Measurements from ENCODE around the gene ITPKB. TPM values are rescaled to one million over a fixed set of nuclear protein-coding genes. Genes with fewer than 3 reads are reported as not detected.

Gene ITPKB
- total RNA-seq, 1 donor from 2014 or later = 1.6 TPM

- H3K27ac Mint-ChIP-seq = peak overlapping the region; percentile 48
- peaks cover 6% of the 10 kb centered on the region for H3K27me3 Mint-ChIP-seq (ENCODE audit: insufficient read depth, low read depth)
Observed at GRCh38 chr1:226685196-226685820, 53.8 kb downstream of the ITPKB start.

DNA sequence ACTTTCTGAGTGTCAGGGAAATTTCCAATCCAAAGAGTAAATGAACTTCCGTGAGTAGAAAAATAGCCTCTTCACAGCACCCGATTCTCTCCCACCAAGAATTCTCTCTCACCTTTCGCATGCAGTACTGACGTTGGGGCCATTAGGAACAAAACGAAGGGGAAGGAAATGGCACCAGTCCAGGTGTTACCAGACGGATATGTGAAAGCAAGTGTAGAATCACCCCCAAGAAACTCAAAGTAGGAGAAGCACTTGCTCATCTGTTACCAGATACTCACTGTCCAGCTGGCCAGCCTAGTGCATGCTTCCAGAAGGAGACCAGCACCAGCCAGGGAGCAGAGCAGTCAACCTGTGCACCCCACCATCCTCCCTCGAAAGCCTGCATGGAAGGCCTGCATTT, 55.1 kb downstream of the ITPKB start:
- Mint-ChIP-seq H3K4me3 (no peak overlapping the region), H3K36me3 (peaks cover 8% of the 10 kb centered on the region), H3K4me1 (peaks cover 63% of the 10 kb centered on the region), H3K27me3 (ENCODE audit: insufficient read depth, low read depth) (peaks cover 10% of the 10 kb centered on the region), H3K27ac (peak overlapping the region; percentile 22), H3K9me3 (no peaks in the 10 kb centered on the region)
- no peaks in the 10 kb centered on the region for H3K79me2 ChIP-seq (ENCODE audit: low read depth)
- no peak overlapping the region for H3K4me3 ChIP-seq
- no peak overlapping the region for H2AFZ ChIP-seq (replicated peaks)
- peaks cover 30% of the 10 kb centered on the region for H3K27me3 ChIP-seq
- no peak overlapping the region for H3K9ac ChIP-seq
- H3K4me1 ChIP-seq = peaks cover 47% of the 10 kb centered on the region
- TF ChIP-seq CTCF (IDR thresholded peaks at IDR 0.05) = no peak
- TF ChIP-seq EZH2phosphoT487 (IDR thresholded peaks at IDR 0.05) = no peak
- TF ChIP-seq EZH2 (IDR thresholded peaks at IDR 0.05) = no peak
- H3K27ac ChIP-seq = no peak overlapping the region
- H4K20me1 ChIP-seq (ENCODE audit: low read depth) = no peaks in the 10 kb centered on the region
- no peaks in the 10 kb centered on the region for H3K9me3 ChIP-seq (ENCODE audit: low read depth)
- H3F3A ChIP-seq (ENCODE audit: low read depth) = peaks cover 14% of the 10 kb centered on the region
- DNase-seq (ENCODE audit: low spot score) = no peak
- H3K36me3 ChIP-seq = no peaks in the 10 kb centered on the region
- H3K4me2 ChIP-seq = no peak overlapping the region

More at GRCh38 chr1:226685196-226685820, 53.8 kb downstream of the ITPKB start:
- Histone ChIP-seq H3K4me2 (no peak overlapping the region), H3K9ac (no peak overlapping the region), H3K36me3 (no peaks in the 10 kb centered on the region), H3K79me2 (ENCODE audit: low read depth) (no peaks in the 10 kb centered on the region), H3F3A (ENCODE audit: low read depth) (peaks cover 4% of the 10 kb centered on the region), H4K20me1 (ENCODE audit: low read depth) (no peaks in the 10 kb centered on the region), H3K4me1 (peaks cover 39% of the 10 kb centered on the region), H3K27me3 (peaks cover 24% of the 10 kb centered on the region), H2AFZ (replicated peaks) (no peak overlapping the region), H3K27ac (no peak overlapping the region), H3K9me3 (ENCODE audit: low read depth) (no peaks in the 10 kb centered on the region), H3K4me3 (no peak overlapping the region)
- Mint-ChIP-seq H3K9me3 (no peaks in the 10 kb centered on the region), H3K4me3 (no peak overlapping the region), H3K4me1 (peaks cover 55% of the 10 kb centered on the region), H3K36me3 (peaks cover 8% of the 10 kb centered on the region)
- DNase-seq (ENCODE audit: low spot score) = no peak
- TF ChIP-seq EZH2phosphoT487 (IDR thresholded peaks at IDR 0.05) = no peak
- no peak for TF ChIP-seq CTCF (IDR thresholded peaks at IDR 0.05)
- TF ChIP-seq EZH2 (IDR thresholded peaks at IDR 0.05) = no peak

DNA sequence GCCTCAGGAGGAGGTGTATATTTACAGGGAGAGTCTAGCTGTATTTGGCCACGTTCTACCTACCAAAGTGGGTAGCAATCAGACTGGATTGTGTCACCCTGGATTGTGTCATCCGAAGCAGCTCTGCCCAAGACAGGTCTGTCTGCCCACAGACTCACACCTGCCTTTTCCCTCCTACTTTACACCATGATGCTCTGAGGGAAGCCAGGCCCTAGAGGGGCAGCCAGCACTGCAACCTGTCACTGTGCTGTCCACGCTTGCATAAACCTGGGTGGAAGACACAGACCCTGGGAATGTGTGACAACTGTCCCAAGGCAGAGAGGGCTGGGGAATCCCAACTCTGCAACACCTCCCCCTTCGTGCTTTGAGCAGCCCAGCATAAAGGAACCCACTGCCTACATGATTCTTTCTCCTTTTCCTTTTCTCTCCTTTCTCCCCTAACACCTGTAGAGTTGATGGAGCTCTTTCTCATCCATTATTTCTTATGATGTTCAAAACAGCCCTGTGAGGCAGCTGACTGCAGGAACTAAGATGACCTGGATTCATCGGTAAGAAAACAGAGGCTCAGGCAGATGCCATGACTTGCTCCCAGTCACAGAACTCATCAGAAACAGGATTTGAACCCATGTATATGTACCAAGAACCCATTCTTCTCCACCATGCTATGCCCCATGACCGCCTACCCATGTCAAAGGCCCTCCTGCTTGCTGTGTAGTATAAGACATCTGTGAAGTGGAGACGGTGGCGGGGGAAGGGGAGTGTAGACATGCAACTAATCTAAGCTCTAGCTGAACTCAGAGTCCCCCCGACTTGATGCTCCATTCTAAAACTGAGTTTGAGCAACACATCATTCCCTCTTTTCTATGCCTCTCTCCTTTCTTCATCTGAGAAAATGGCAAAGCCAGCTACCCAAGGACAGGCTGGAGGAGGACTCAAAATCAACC, 55.9 kb downstream of the ITPKB start:
- Histone ChIP-seq H3K36me3 (no peaks in the 10 kb centered on the region), H3K9ac (no peak overlapping the region), H3K27ac (no peak overlapping the region), H3K27me3 (peaks cover 36% of the 10 kb centered on the region), H3K4me1 (peaks cover 47% of the 10 kb centered on the region), H2AFZ (replicated peaks) (no peak overlapping the region), H3K79me2 (ENCODE audit: low read depth) (no peaks in the 10 kb centered on the region), H3F3A (ENCODE audit: low read depth) (peaks cover 14% of the 10 kb centered on the region), H3K4me3 (no peak overlapping the region), H3K9me3 (ENCODE audit: low read depth) (no peaks in the 10 kb centered on the region), H4K20me1 (ENCODE audit: low read depth) (no peaks in the 10 kb centered on the region), H3K4me2 (no peak overlapping the region)
- Mint-ChIP-seq H3K27me3 (ENCODE audit: insufficient read depth, low read depth) (peaks cover 10% of the 10 kb centered on the region), H3K4me1 (peaks cover 65% of the 10 kb centered on the region), H3K27ac (no peak overlapping the region), H3K36me3 (peaks cover 8% of the 10 kb centered on the region), H3K9me3 (no peaks in the 10 kb centered on the region), H3K4me3 (no peak overlapping the region)
- TF ChIP-seq EZH2 (IDR thresholded peaks at IDR 0.05) (no peak), CTCF (IDR thresholded peaks at IDR 0.05) (no peak), EZH2phosphoT487 (IDR thresholded peaks at IDR 0.05) (no peak)
- DNase-seq (ENCODE audit: low spot score) = no peak
